ENCODE measurements around the gene MYLK4. TPM values are rescaled to one million over a fixed set of nuclear protein-coding genes. Genes with fewer than 3 reads are reported as not detected.

The MYLK4 gene
- total RNA-seq, 1 donor from 2014 or later: 0.49 TPM

DNA sequence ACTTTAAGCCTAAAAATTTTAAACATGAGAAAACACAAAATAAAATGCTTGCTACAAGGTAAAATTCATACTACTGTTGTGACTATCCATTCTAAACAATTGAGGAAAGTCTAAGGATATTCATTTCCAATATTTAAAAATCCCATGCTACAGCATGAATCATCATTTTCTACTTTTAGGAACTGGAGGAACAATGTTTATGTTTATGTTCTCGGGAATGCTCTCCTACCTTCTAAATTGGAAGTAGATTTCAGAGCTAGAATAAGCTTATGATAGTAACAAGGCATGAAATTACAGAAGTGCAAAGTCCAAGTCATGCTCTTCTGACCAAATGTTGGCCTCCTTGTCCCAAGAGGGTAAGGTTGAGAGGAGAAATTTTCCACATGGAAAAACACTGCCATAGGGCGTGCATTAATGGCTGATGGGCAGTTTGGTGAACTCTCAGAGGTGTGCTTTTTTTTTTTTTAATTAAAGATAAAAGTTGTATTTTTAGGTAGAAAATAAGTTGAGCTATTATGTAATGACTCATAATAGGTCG lies 6.0 kb upstream of the MYLK4 start:
- Mint-ChIP-seq H3K27ac (ENCODE audit: unreplicated experiment) (no peak overlapping the region), H3K27me3 (ENCODE audit: unreplicated experiment) (no peaks in the 10 kb centered on the region), H3K4me3 (ENCODE audit: unreplicated experiment) (no peak overlapping the region), H3K9me3 (ENCODE audit: unreplicated experiment) (no peaks in the 10 kb centered on the region), H3K36me3 (ENCODE audit: unreplicated experiment) (no peaks in the 10 kb centered on the region), H3K4me1 (ENCODE audit: low read depth, unreplicated experiment) (peaks cover 5% of the 10 kb centered on the region)
- DNase-seq: no peak
- TF ChIP-seq CTCF (IDR thresholded peaks at IDR 0.05; ENCODE audit: partially characterized antibody, unreplicated experiment): no peak

GRCh38 chr6:2756241-2756640 lies 5.5 kb upstream of the MYLK4 start:
- Mint-ChIP-seq H3K36me3 (ENCODE audit: unreplicated experiment) (no peaks in the 10 kb centered on the region), H3K4me1 (ENCODE audit: low read depth, unreplicated experiment) (peaks cover 5% of the 10 kb centered on the region), H3K9me3 (ENCODE audit: unreplicated experiment) (no peaks in the 10 kb centered on the region), H3K27ac (ENCODE audit: unreplicated experiment) (no peak overlapping the region), H3K4me3 (ENCODE audit: unreplicated experiment) (no peak overlapping the region), H3K27me3 (ENCODE audit: unreplicated experiment) (no peaks in the 10 kb centered on the region)
- no peak for TF ChIP-seq CTCF (IDR thresholded peaks at IDR 0.05; ENCODE audit: partially characterized antibody, unreplicated experiment)
- no peak for DNase-seq

- TF ChIP-seq CTCF (IDR thresholded peaks at IDR 0.05; ENCODE audit: partially characterized antibody, unreplicated experiment): no peak
- H3K4me3 Mint-ChIP-seq (ENCODE audit: unreplicated experiment): no peak overlapping the region
- peaks cover 5% of the 10 kb centered on the region for H3K4me1 Mint-ChIP-seq (ENCODE audit: low read depth, unreplicated experiment)
- no peaks in the 10 kb centered on the region for H3K27me3 Mint-ChIP-seq (ENCODE audit: unreplicated experiment)
- H3K9me3 Mint-ChIP-seq (ENCODE audit: unreplicated experiment): no peaks in the 10 kb centered on the region
- no peak for DNase-seq
- H3K36me3 Mint-ChIP-seq (ENCODE audit: unreplicated experiment): no peaks in the 10 kb centered on the region
- H3K27ac Mint-ChIP-seq (ENCODE audit: unreplicated experiment): no peak overlapping the region
These were observed 4.7 kb upstream of the MYLK4 start for GRCh38 chr6:2755456-2755855.

GRCh38 chr6:2754911-2755310 lies 4.2 kb upstream of the MYLK4 start:
- no peak for TF ChIP-seq CTCF (IDR thresholded peaks at IDR 0.05; ENCODE audit: partially characterized antibody, unreplicated experiment)
- Mint-ChIP-seq H3K9me3 (ENCODE audit: unreplicated experiment) (no peaks in the 10 kb centered on the region), H3K27me3 (ENCODE audit: unreplicated experiment) (no peaks in the 10 kb centered on the region), H3K4me3 (ENCODE audit: unreplicated experiment) (no peak overlapping the region), H3K27ac (ENCODE audit: unreplicated experiment) (no peak overlapping the region), H3K36me3 (ENCODE audit: unreplicated experiment) (no peaks in the 10 kb centered on the region), H3K4me1 (ENCODE audit: low read depth, unreplicated experiment) (peaks cover 5% of the 10 kb centered on the region)
- DNase-seq: no peak

DNA sequence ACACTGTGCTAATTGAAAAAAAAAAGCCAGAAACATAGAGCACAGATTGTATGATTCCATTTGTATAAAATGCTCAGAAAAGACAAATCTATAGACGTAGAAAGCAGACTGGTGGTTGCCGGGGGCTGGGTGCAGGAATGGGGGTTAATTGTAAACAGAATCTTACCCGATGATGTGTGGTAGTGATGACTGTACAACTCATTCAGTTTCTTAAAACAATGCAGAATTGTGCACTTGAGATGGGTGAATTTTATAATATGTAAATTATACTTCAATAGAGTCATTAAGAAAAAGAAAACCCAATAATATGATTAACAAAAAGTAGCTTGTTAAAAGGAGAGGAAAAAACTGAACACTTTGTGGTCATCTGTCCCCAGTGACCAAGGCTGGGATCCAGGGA lies 3.7 kb upstream of the MYLK4 start:
- Mint-ChIP-seq H3K36me3 (ENCODE audit: unreplicated experiment) (no peaks in the 10 kb centered on the region), H3K27ac (ENCODE audit: unreplicated experiment) (no peak overlapping the region), H3K4me3 (ENCODE audit: unreplicated experiment) (no peak overlapping the region), H3K27me3 (ENCODE audit: unreplicated experiment) (no peaks in the 10 kb centered on the region), H3K9me3 (ENCODE audit: unreplicated experiment) (no peaks in the 10 kb centered on the region), H3K4me1 (ENCODE audit: low read depth, unreplicated experiment) (peaks cover 7% of the 10 kb centered on the region)
- no peak for TF ChIP-seq CTCF (IDR thresholded peaks at IDR 0.05; ENCODE audit: partially characterized antibody, unreplicated experiment)
- no peak for DNase-seq
